ENCODE measurements around the gene NGB.

Gene NGB

GRCh38 chr14:77309131-77309530 lies 38.1 kb upstream of the NGB start:
- no peak for TF ChIP-seq CTCF (conservative IDR thresholded peaks at IDR 0.05; ENCODE audit: low read depth)
- no peak for DNase-seq (ENCODE audit: low spot score)
- POLR2A ChIA-PET (ENCODE audit: low non-redundant PET) = no interaction called here
- CTCF ChIA-PET = no interaction called here
- no peak overlapping the region for H3K27ac ChIP-seq

- ChIA-PET CTCF (interaction anchor here (1.5 kb wide), 1 partner anchor 9 kb away, joined by 10 read pairs; no protein-coding TSS in a partner anchor), POLR2A (ENCODE audit: low non-redundant PET) (interaction anchor here (0.6 to 0.7 kb wide), 2 partner anchors 14 to 388 kb away, joined by 3 to 4 read pairs; partner anchors contain the start of gene GSTZ1)
- TF ChIP-seq CTCF (conservative IDR thresholded peaks at IDR 0.05; ENCODE audit: low read depth) = no peak
- DNase-seq (ENCODE audit: low spot score) = no peak
- H3K27ac ChIP-seq = peak overlapping the region; percentile 70
Observed at GRCh38 chr14:77306851-77307496, 36.0 kb upstream of the NGB start.

- no peak overlapping the region for H3K27ac ChIP-seq
- ChIA-PET CTCF (interaction anchor here (0.7 kb wide), 1 partner anchor 48 kb away, joined by 3 read pairs; no protein-coding TSS in a partner anchor), POLR2A (ENCODE audit: low non-redundant PET) (interaction anchor here (0.7 kb wide), 1 partner anchor 15 kb away, joined by 3 read pairs; the partner anchor contains the start of gene GSTZ1)
- no peak for TF ChIP-seq CTCF (conservative IDR thresholded peaks at IDR 0.05; ENCODE audit: low read depth)
- DNase-seq (ENCODE audit: low spot score) = no peak
Observed at GRCh38 chr14:77306416-77306815, 35.4 kb upstream of the NGB start.

- H3K27ac ChIP-seq = no peak overlapping the region
- ChIA-PET POLR2A (ENCODE audit: low non-redundant PET) (no interaction called here), CTCF (interaction anchor here (0.7 to 6.1 kb wide), 3 partner anchors 10 to 147 kb away, joined by 3 to 49 read pairs (median 3); no protein-coding TSS in a partner anchor)
- no peak for DNase-seq (ENCODE audit: low spot score)
- TF ChIP-seq CTCF (conservative IDR thresholded peaks at IDR 0.05; ENCODE audit: low read depth) = no peak
Observed at GRCh38 chr14:77305696-77306095, 34.7 kb upstream of the NGB start.

- TF ChIP-seq CTCF (conservative IDR thresholded peaks at IDR 0.05; ENCODE audit: low read depth) = no peak
- DNase-seq (ENCODE audit: low spot score) = peak; percentile 94
- CTCF ChIA-PET = interaction anchor here (0.6 to 6.1 kb wide), 2 partner anchors 12 to 23 kb away, joined by 3 to 49 read pairs; no protein-coding TSS in a partner anchor
Observed at GRCh38 chr14:77303417-77304156, 32.6 kb upstream of the NGB start.

GRCh38 chr14:77302926-77303325 lies 31.9 kb upstream of the NGB start:
- no peak for TF ChIP-seq CTCF (conservative IDR thresholded peaks at IDR 0.05; ENCODE audit: low read depth)
- ChIA-PET POLR2A (ENCODE audit: low non-redundant PET) (no interaction called here), CTCF (interaction anchor here (0.6 to 6.1 kb wide), 4 partner anchors 13 to 203 kb away, joined by 3 to 49 read pairs (median 3); no protein-coding TSS in a partner anchor)
- peak overlapping the region; percentile 69 for H3K27ac ChIP-seq
- peak; percentile 52 for DNase-seq (ENCODE audit: low spot score)

More at GRCh38 chr14:77303417-77304156, 32.6 kb upstream of the NGB start:
- POLR2A ChIA-PET (ENCODE audit: low non-redundant PET) = interaction anchor here (1.1 kb wide), 1 partner anchor 17 kb away, joined by 3 read pairs; the partner anchor contains the start of genes GSTZ1 and POMT2
- peak overlapping the region; percentile 69 for H3K27ac ChIP-seq
